ENCODE results near the gene CACNA1I.

The CACNA1I gene

GRCh38 chr22:39674536-39674935 lies 104.0 kb downstream of the CACNA1I start:
- Histone ChIP-seq H3K36me3 (ENCODE audit: insufficient read depth, low read length) (no peaks in the 10 kb centered on the region), H3K27ac (ENCODE audit: low read depth, low read length) (no peak overlapping the region), H3K27me3 (ENCODE audit: insufficient read depth, low read length) (no peaks in the 10 kb centered on the region), H3K4me1 (ENCODE audit: control insufficient read depth, insufficient read depth, low read length, unreplicated experiment) (no peaks in the 10 kb centered on the region), H3K4me3 (ENCODE audit: low read depth, low read length) (no peak overlapping the region), H3K79me2 (ENCODE audit: control insufficient read depth, insufficient read depth, low read length, unreplicated experiment) (no peaks in the 10 kb centered on the region), H2AFZ (ENCODE audit: low read length, unreplicated experiment) (no peak overlapping the region)

- Histone ChIP-seq H3K27ac (ENCODE audit: low read depth, low read length) (no peak overlapping the region), H3K36me3 (ENCODE audit: insufficient read depth, low read length) (no peaks in the 10 kb centered on the region), H3K27me3 (ENCODE audit: insufficient read depth, low read length) (no peaks in the 10 kb centered on the region), H3K79me2 (ENCODE audit: control insufficient read depth, insufficient read depth, low read length, unreplicated experiment) (no peaks in the 10 kb centered on the region), H3K4me3 (ENCODE audit: low read depth, low read length) (no peak overlapping the region), H2AFZ (ENCODE audit: low read length, unreplicated experiment) (no peak overlapping the region), H3K4me1 (ENCODE audit: control insufficient read depth, insufficient read depth, low read length, unreplicated experiment) (no peaks in the 10 kb centered on the region)
Measured at GRCh38 chr22:39675947-39676346, 105.4 kb downstream of the CACNA1I start.

- Histone ChIP-seq H3K27ac (ENCODE audit: low read depth, low read length) (no peak overlapping the region), H3K79me2 (ENCODE audit: control insufficient read depth, insufficient read depth, low read length, unreplicated experiment) (no peaks in the 10 kb centered on the region), H3K4me3 (ENCODE audit: low read depth, low read length) (no peak overlapping the region), H2AFZ (ENCODE audit: low read length, unreplicated experiment) (no peak overlapping the region), H3K4me1 (ENCODE audit: control insufficient read depth, insufficient read depth, low read length, unreplicated experiment) (no peaks in the 10 kb centered on the region), H3K36me3 (ENCODE audit: insufficient read depth, low read length) (no peaks in the 10 kb centered on the region), H3K27me3 (ENCODE audit: insufficient read depth, low read length) (no peaks in the 10 kb centered on the region)
Measured at GRCh38 chr22:39677967-39678366, 107.4 kb downstream of the CACNA1I start.

GRCh38 chr22:39678862-39679490 lies 108.4 kb downstream of the CACNA1I start:
- Histone ChIP-seq H3K4me3 (ENCODE audit: low read depth, low read length) (no peak overlapping the region), H3K79me2 (ENCODE audit: control insufficient read depth, insufficient read depth, low read length, unreplicated experiment) (no peaks in the 10 kb centered on the region), H2AFZ (ENCODE audit: low read length, unreplicated experiment) (no peak overlapping the region), H3K36me3 (ENCODE audit: insufficient read depth, low read length) (no peaks in the 10 kb centered on the region), H3K27me3 (ENCODE audit: insufficient read depth, low read length) (no peaks in the 10 kb centered on the region; the same call in 1 of the 2 replicates), H3K4me1 (ENCODE audit: control insufficient read depth, insufficient read depth, low read length, unreplicated experiment) (no peaks in the 10 kb centered on the region), H3K27ac (ENCODE audit: low read depth, low read length) (no peak overlapping the region)

- Histone ChIP-seq H3K36me3 (ENCODE audit: insufficient read depth, low read length) (no peaks in the 10 kb centered on the region), H3K4me3 (ENCODE audit: low read depth, low read length) (no peak overlapping the region), H3K27me3 (ENCODE audit: insufficient read depth, low read length) (peaks cover 6% of the 10 kb centered on the region), H2AFZ (ENCODE audit: low read length, unreplicated experiment) (no peak overlapping the region), H3K27ac (ENCODE audit: low read depth, low read length) (no peak overlapping the region), H3K79me2 (ENCODE audit: control insufficient read depth, insufficient read depth, low read length, unreplicated experiment) (no peaks in the 10 kb centered on the region), H3K4me1 (ENCODE audit: control insufficient read depth, insufficient read depth, low read length, unreplicated experiment) (no peaks in the 10 kb centered on the region)
Measured at GRCh38 chr22:39679652-39680051, 109.1 kb downstream of the CACNA1I start.

GRCh38 chr22:39680486-39680885 lies 109.9 kb downstream of the CACNA1I start:
- Histone ChIP-seq H3K4me1 (ENCODE audit: control insufficient read depth, insufficient read depth, low read length, unreplicated experiment) (no peaks in the 10 kb centered on the region), H3K4me3 (ENCODE audit: low read depth, low read length) (no peak overlapping the region), H3K79me2 (ENCODE audit: control insufficient read depth, insufficient read depth, low read length, unreplicated experiment) (no peaks in the 10 kb centered on the region), H2AFZ (ENCODE audit: low read length, unreplicated experiment) (no peak overlapping the region), H3K36me3 (ENCODE audit: insufficient read depth, low read length) (no peaks in the 10 kb centered on the region), H3K27ac (ENCODE audit: low read depth, low read length) (no peak overlapping the region), H3K27me3 (ENCODE audit: insufficient read depth, low read length) (peaks cover 12% of the 10 kb centered on the region)

GRCh38 chr22:39681038-39681861 lies 110.7 kb downstream of the CACNA1I start:
- H3K27me3 ChIP-seq (ENCODE audit: insufficient read depth, low read length): peaks cover 14% of the 10 kb centered on the region
- no peak overlapping the region for H3K4me3 ChIP-seq (ENCODE audit: low read depth, low read length)
- H3K36me3 ChIP-seq (ENCODE audit: insufficient read depth, low read length): no peaks in the 10 kb centered on the region

GRCh38 chr22:39682994-39683393 lies 112.4 kb downstream of the CACNA1I start:
- Histone ChIP-seq H3K4me3 (ENCODE audit: low read depth, low read length) (no peak overlapping the region), H3K79me2 (ENCODE audit: control insufficient read depth, insufficient read depth, low read length, unreplicated experiment) (no peaks in the 10 kb centered on the region), H3K36me3 (ENCODE audit: insufficient read depth, low read length) (no peaks in the 10 kb centered on the region), H3K4me1 (ENCODE audit: control insufficient read depth, insufficient read depth, low read length, unreplicated experiment) (no peaks in the 10 kb centered on the region), H3K27me3 (ENCODE audit: insufficient read depth, low read length) (peaks cover 25% of the 10 kb centered on the region), H3K27ac (ENCODE audit: low read depth, low read length) (no peak overlapping the region), H2AFZ (ENCODE audit: low read length, unreplicated experiment) (no peak overlapping the region)

More at GRCh38 chr22:39681038-39681861, 110.7 kb downstream of the CACNA1I start:
- Histone ChIP-seq H3K27ac (ENCODE audit: low read depth, low read length) (no peak overlapping the region), H2AFZ (ENCODE audit: low read length, unreplicated experiment) (no peak overlapping the region), H3K4me1 (ENCODE audit: control insufficient read depth, insufficient read depth, low read length, unreplicated experiment) (no peaks in the 10 kb centered on the region), H3K79me2 (ENCODE audit: control insufficient read depth, insufficient read depth, low read length, unreplicated experiment) (no peaks in the 10 kb centered on the region)

GRCh38 chr22:39683639-39684038 lies 113.1 kb downstream of the CACNA1I start:
- Histone ChIP-seq H3K4me3 (ENCODE audit: low read depth, low read length) (no peak overlapping the region), H3K27ac (ENCODE audit: low read depth, low read length) (no peak overlapping the region), H3K4me1 (ENCODE audit: control insufficient read depth, insufficient read depth, low read length, unreplicated experiment) (no peaks in the 10 kb centered on the region), H3K27me3 (ENCODE audit: insufficient read depth, low read length) (peaks cover 32% of the 10 kb centered on the region), H3K36me3 (ENCODE audit: insufficient read depth, low read length) (no peaks in the 10 kb centered on the region), H2AFZ (ENCODE audit: low read length, unreplicated experiment) (no peak overlapping the region), H3K79me2 (ENCODE audit: control insufficient read depth, insufficient read depth, low read length, unreplicated experiment) (no peaks in the 10 kb centered on the region)

- Histone ChIP-seq H2AFZ (ENCODE audit: low read length, unreplicated experiment) (no peak overlapping the region), H3K36me3 (ENCODE audit: insufficient read depth, low read length) (no peaks in the 10 kb centered on the region), H3K27me3 (ENCODE audit: insufficient read depth, low read length) (peaks cover 43% of the 10 kb centered on the region), H3K4me1 (ENCODE audit: control insufficient read depth, insufficient read depth, low read length, unreplicated experiment) (no peaks in the 10 kb centered on the region), H3K79me2 (ENCODE audit: control insufficient read depth, insufficient read depth, low read length, unreplicated experiment) (no peaks in the 10 kb centered on the region), H3K4me3 (ENCODE audit: low read depth, low read length) (no peak overlapping the region), H3K27ac (ENCODE audit: low read depth, low read length) (no peak overlapping the region)
Measured at GRCh38 chr22:39684702-39685281, 114.2 kb downstream of the CACNA1I start.
